Measurements from ENCODE around the gene TRAF3IP1. TPM values are rescaled to one million over a fixed set of nuclear protein-coding genes. Genes with fewer than 3 reads are reported as not detected.

TRAF3IP1 gene
- total RNA-seq, 1 donor from 2014 or later: 11.2 TPM

GRCh38 chr2:238397356-238397755 lies 77.0 kb downstream of the TRAF3IP1 start:
- no peaks in the 10 kb centered on the region for H3K27me3 ChIP-seq
- peak overlapping the region; percentile 27 for H3K4me2 ChIP-seq
- Mint-ChIP-seq H3K36me3 (peaks cover 5% of the 10 kb centered on the region), H3K9me3 (no peaks in the 10 kb centered on the region), H3K27me3 (ENCODE audit: insufficient read depth, low read depth) (peaks cover 3% of the 10 kb centered on the region), H3K27ac (peak overlapping the region; percentile 50), H3K4me1 (peaks cover 17% of the 10 kb centered on the region), H3K4me3 (no peak overlapping the region)
- peak overlapping the region; percentile 68 for H2AFZ ChIP-seq (replicated peaks)
- no peak overlapping the region for H3K4me3 ChIP-seq
- no peak overlapping the region for H3K9ac ChIP-seq
- no peaks in the 10 kb centered on the region for H3K36me3 ChIP-seq
- no peak for DNase-seq (ENCODE audit: low spot score)
- peaks cover 8% of the 10 kb centered on the region for H3F3A ChIP-seq (ENCODE audit: low read depth)
- H4K20me1 ChIP-seq (ENCODE audit: low read depth): no peaks in the 10 kb centered on the region
- no peak for TF ChIP-seq EZH2phosphoT487 (IDR thresholded peaks at IDR 0.05)
- TF ChIP-seq, protein P1, sequence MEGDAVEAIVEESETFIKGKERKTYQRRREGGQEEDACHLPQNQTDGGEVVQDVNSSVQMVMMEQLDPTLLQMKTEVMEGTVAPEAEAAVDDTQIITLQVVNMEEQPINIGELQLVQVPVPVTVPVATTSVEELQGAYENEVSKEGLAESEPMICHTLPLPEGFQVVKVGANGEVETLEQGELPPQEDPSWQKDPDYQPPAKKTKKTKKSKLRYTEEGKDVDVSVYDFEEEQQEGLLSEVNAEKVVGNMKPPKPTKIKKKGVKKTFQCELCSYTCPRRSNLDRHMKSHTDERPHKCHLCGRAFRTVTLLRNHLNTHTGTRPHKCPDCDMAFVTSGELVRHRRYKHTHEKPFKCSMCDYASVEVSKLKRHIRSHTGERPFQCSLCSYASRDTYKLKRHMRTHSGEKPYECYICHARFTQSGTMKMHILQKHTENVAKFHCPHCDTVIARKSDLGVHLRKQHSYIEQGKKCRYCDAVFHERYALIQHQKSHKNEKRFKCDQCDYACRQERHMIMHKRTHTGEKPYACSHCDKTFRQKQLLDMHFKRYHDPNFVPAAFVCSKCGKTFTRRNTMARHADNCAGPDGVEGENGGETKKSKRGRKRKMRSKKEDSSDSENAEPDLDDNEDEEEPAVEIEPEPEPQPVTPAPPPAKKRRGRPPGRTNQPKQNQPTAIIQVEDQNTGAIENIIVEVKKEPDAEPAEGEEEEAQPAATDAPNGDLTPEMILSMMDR (IDR thresholded peaks at IDR 0.05): no peak
- TF ChIP-seq EZH2 (IDR thresholded peaks at IDR 0.05): no peak
- H3K79me2 ChIP-seq (ENCODE audit: low read depth): no peaks in the 10 kb centered on the region
- H3K27ac ChIP-seq: peak overlapping the region; percentile 76
- H3K4me1 ChIP-seq: peaks cover 18% of the 10 kb centered on the region
- H3K9me3 ChIP-seq (ENCODE audit: low read depth): no peaks in the 10 kb centered on the region

DNA sequence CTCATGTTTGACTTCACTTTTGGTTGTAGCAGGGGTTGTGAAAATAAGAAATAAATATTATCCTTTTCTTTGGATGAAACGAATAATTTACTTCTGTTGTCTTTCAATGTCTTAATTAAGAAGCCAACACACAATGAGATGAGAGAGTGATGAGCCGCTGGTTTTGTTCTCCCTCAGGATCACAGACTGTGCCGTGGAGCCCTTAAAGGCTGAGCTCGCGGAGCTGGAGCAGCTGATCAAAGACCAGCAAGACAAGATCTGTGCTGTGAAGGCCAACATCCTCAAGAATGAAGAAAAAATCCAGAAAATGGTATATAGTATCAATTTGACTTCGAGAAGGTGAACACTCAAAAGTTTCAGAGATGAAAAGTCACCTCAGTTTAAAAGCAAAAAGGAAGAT lies 78.3 kb downstream of the TRAF3IP1 start:
- Histone ChIP-seq H3K79me2 (ENCODE audit: low read depth) (no peaks in the 10 kb centered on the region), H3K27me3 (no peaks in the 10 kb centered on the region), H2AFZ (replicated peaks) (no peak overlapping the region), H3K4me2 (peak overlapping the region; percentile 29), H3K9ac (no peak overlapping the region), H3K4me3 (no peak overlapping the region), H3K27ac (peak overlapping the region; percentile 35), H3K9me3 (ENCODE audit: low read depth) (no peaks in the 10 kb centered on the region), H3K36me3 (no peaks in the 10 kb centered on the region), H3F3A (ENCODE audit: low read depth) (peaks cover 8% of the 10 kb centered on the region), H3K4me1 (peaks cover 18% of the 10 kb centered on the region), H4K20me1 (ENCODE audit: low read depth) (no peaks in the 10 kb centered on the region)
- peaks cover 17% of the 10 kb centered on the region for H3K4me1 Mint-ChIP-seq
- peaks cover 3% of the 10 kb centered on the region for H3K27me3 Mint-ChIP-seq (ENCODE audit: insufficient read depth, low read depth)
- H3K27ac Mint-ChIP-seq: no peak overlapping the region
- peak; percentile 40 for DNase-seq (ENCODE audit: low spot score)
- no peaks in the 10 kb centered on the region for H3K9me3 Mint-ChIP-seq
- H3K36me3 Mint-ChIP-seq: peaks cover 5% of the 10 kb centered on the region
- H3K4me3 Mint-ChIP-seq: no peak overlapping the region
- TF ChIP-seq, protein P1 (IDR thresholded peaks at IDR 0.05): no peak

GRCh38 chr2:238399094-238399493 lies 78.8 kb downstream of the TRAF3IP1 start:
- Histone ChIP-seq H3K27ac (peak overlapping the region; percentile 35), H3K9me3 (ENCODE audit: low read depth) (no peaks in the 10 kb centered on the region), H3K4me2 (peak overlapping the region; percentile 29), H3K79me2 (ENCODE audit: low read depth) (no peaks in the 10 kb centered on the region), H4K20me1 (ENCODE audit: low read depth) (no peaks in the 10 kb centered on the region), H2AFZ (replicated peaks) (no peak overlapping the region), H3F3A (ENCODE audit: low read depth) (peaks cover 8% of the 10 kb centered on the region), H3K4me3 (no peak overlapping the region), H3K9ac (no peak overlapping the region), H3K27me3 (no peaks in the 10 kb centered on the region), H3K4me1 (peaks cover 19% of the 10 kb centered on the region), H3K36me3 (no peaks in the 10 kb centered on the region)
- H3K36me3 Mint-ChIP-seq: peaks cover 10% of the 10 kb centered on the region
- no peak for TF ChIP-seq EZH2 (IDR thresholded peaks at IDR 0.05)
- no peak overlapping the region for H3K4me3 Mint-ChIP-seq
- no peaks in the 10 kb centered on the region for H3K9me3 Mint-ChIP-seq
- no peak overlapping the region for H3K27ac Mint-ChIP-seq
- H3K4me1 Mint-ChIP-seq: peaks cover 21% of the 10 kb centered on the region
- no peak for DNase-seq (ENCODE audit: low spot score)
- peaks cover 3% of the 10 kb centered on the region for H3K27me3 Mint-ChIP-seq (ENCODE audit: insufficient read depth, low read depth)

DNA sequence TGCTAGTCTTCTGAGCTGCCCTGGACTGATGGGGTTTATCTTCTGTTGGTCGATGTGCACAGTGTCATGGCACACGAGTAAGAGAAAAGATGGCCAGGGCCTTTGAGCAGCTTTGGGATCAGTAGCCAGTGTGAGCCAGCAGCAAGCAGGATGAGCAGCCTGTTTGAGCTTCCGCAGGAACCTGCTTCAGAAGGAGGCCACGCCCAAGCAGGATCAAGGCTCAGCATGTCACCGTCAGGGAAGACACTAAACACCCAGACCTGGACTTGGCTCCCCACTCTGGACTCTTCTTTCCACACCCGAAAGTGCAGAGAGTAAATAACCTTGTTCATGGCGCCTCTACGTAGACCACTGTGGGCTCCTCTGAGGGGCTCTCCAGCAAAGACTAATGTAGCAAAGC lies 81.2 kb downstream of the TRAF3IP1 start:
- Mint-ChIP-seq H3K36me3 (peaks cover 11% of the 10 kb centered on the region), H3K27ac (peak overlapping the region; percentile 57), H3K27me3 (ENCODE audit: insufficient read depth, low read depth) (peaks cover 2% of the 10 kb centered on the region), H3K4me3 (no peak overlapping the region), H3K9me3 (no peaks in the 10 kb centered on the region), H3K4me1 (peaks cover 23% of the 10 kb centered on the region)
- no peak for DNase-seq (ENCODE audit: low spot score)
- Histone ChIP-seq H2AFZ (replicated peaks) (no peak overlapping the region), H4K20me1 (ENCODE audit: low read depth) (no peaks in the 10 kb centered on the region), H3K36me3 (no peaks in the 10 kb centered on the region), H3K4me1 (peaks cover 25% of the 10 kb centered on the region), H3F3A (ENCODE audit: low read depth) (peaks cover 8% of the 10 kb centered on the region), H3K27me3 (no peaks in the 10 kb centered on the region), H3K27ac (no peak overlapping the region), H3K4me2 (no peak overlapping the region), H3K9ac (no peak overlapping the region), H3K4me3 (no peak overlapping the region), H3K79me2 (ENCODE audit: low read depth) (no peaks in the 10 kb centered on the region), H3K9me3 (ENCODE audit: low read depth) (no peaks in the 10 kb centered on the region)
- TF ChIP-seq EZH2phosphoT487 (IDR thresholded peaks at IDR 0.05) (no peak), EZH2 (IDR thresholded peaks at IDR 0.05) (no peak)
- TF ChIP-seq, protein P1 (IDR thresholded peaks at IDR 0.05): no peak
